Endothelial cell of umbilical vein (primary cell): ENCODE data around the gene PIK3CB. TPM values are rescaled to one million over a fixed set of nuclear protein-coding genes. Genes with fewer than 3 reads are reported as not detected.

Experiments
- BruUV-seq: library from RNA; stranded (reverse); fragments of 400-500 nt; replicated peaks from 2 replicates; lab custom pipeline; 2021; lab: Mats Ljungman, UMichigan
- CTCF ChIA-PET: fragments of 300-600, 350-600 bp; sonication (Branson Sonifier 250); formaldehyde crosslinking; loops from one replicate; lab custom pipeline; 2021; ENCODE audit warnings: antibody characterized with exemption, inconsistent platforms; lab: Charles Lee
- POLR2A ChIA-PET: fragments of 300-600, 350-600 bp; sonication (Branson Sonifier 250); formaldehyde crosslinking; loops from one replicate; lab custom pipeline; 2021; ENCODE audit warnings: antibody characterized with exemption, inconsistent platforms; lab: Charles Lee
- DNase-seq: peaks from one replicate; pipeline ENCODE4 v3.0.0-alpha.2; 2011; ENCODE audit warnings: low read depth, low spot score
- FAIRE-seq: peaks from 2 replicates; lab custom pipeline; 2011; peaks lifted over from hg19 to GRCh38; lab: Jason Lieb, UNC
- H2AFZ ChIP-seq: 2 replicates; pipeline ENCODE4 v1.6.0; 2012; ENCODE audit warnings: low read depth, low read length, control low read depth, inconsistent platforms
- H3K27ac ChIP-seq: 2 replicates; pipeline ENCODE4 v1.5.1; 2011; ENCODE audit warnings: low read depth, mild to moderate bottlenecking, control low read depth, low read length, moderate library complexity; ENCODE audit not compliant: insufficient read depth
- H3K27me3 ChIP-seq, 2 experiments: 2 replicates each; pipeline versions ENCODE4 v1.6.0 to v1.6.1; 2011; ENCODE audit warnings: low read length in 2 of 2, mixed read lengths in 1 of 2; ENCODE audit not compliant: control insufficient read depth in 2 of 2, insufficient read depth in 2 of 2
- H3K36me3 ChIP-seq, 2 experiments: 2 replicates in 1 of 2; 3 replicates in 1 of 2; pipeline ENCODE4 v1.5.1; 2011; ENCODE audit warnings: low read length in 2 of 2, mild to moderate bottlenecking in 1 of 2, moderate library complexity in 1 of 2; ENCODE audit not compliant: control insufficient read depth in 2 of 2, insufficient read depth in 2 of 2; ENCODE audit errors: extremely low read depth in 1 of 2
- H3K4me1 ChIP-seq: 3 replicates; pipeline ENCODE4 v1.5.1; 2011; ENCODE audit warnings: mild to moderate bottlenecking, low read length; ENCODE audit not compliant: control insufficient read depth, insufficient read depth; ENCODE audit errors: extremely low read depth
- H3K4me2 ChIP-seq: 2 replicates; pipeline ENCODE4 v1.6.1; 2011; ENCODE audit warnings: low read length, control low read depth, mixed read lengths; ENCODE audit not compliant: insufficient read depth
- H3K4me3 ChIP-seq, 3 experiments: fragments of 200-600 bp in 1 of 3; sonication (generic), shearing (Covaris generic) in 1 of 3; replicated peaks in 1 of 3; 2 replicates each; pipeline ENCODE4 v1.5.1; 2011 to 2016; ENCODE audit warnings: control low read depth in 3 of 3, low read length in 3 of 3, mild to moderate bottlenecking in 2 of 3, inconsistent platforms in 1 of 3, low read depth in 1 of 3, moderate library complexity in 1 of 3; ENCODE audit not compliant: insufficient read depth in 1 of 3
- H3K79me2 ChIP-seq: 2 replicates; pipeline ENCODE4 v1.6.0; 2012; ENCODE audit warnings: low read length, inconsistent platforms; ENCODE audit not compliant: control insufficient read depth, insufficient read depth
- H3K9ac ChIP-seq: replicated peaks from 2 replicates; pipeline ENCODE3; 2011; ENCODE audit warnings: low read length, control low read depth; ENCODE audit not compliant: insufficient read depth; ENCODE audit errors: extremely low read depth
- H3K9me1 ChIP-seq: replicated peaks from 3 replicates; pipeline ENCODE4 v1.6.0; 2011; ENCODE audit warnings: mild to moderate bottlenecking, low read length; ENCODE audit not compliant: control insufficient read depth, insufficient read depth; ENCODE audit errors: extremely low read depth
- H3K9me3 ChIP-seq: replicated peaks from 2 replicates; pipeline ENCODE4 v1.5.1; 2012; ENCODE audit warnings: low read length, inconsistent platforms; ENCODE audit not compliant: control insufficient read depth, insufficient read depth
- H4K20me1 ChIP-seq: replicated peaks from 2 replicates; pipeline ENCODE3; 2011; ENCODE audit warnings: mild to moderate bottlenecking, low read length; ENCODE audit not compliant: control insufficient read depth, insufficient read depth; ENCODE audit errors: extremely low read depth
- EZH2 ChIP-seq: IDR thresholded peaks from 2 replicates; pipeline ENCODE4 v1.6.1; 2012; ENCODE audit warnings: borderline replicate concordance, low read depth, mild to moderate bottlenecking, moderate library complexity, low read length, inconsistent platforms; ENCODE audit not compliant: severe bottlenecking
- FOS ChIP-seq: IDR thresholded peaks from 2 replicates; pipeline ENCODE4 v1.6.1; 2011; ENCODE audit warnings: mild to moderate bottlenecking, low read length, moderate library complexity, borderline replicate concordance; ENCODE audit not compliant: insufficient read depth
- GATA2 ChIP-seq: IDR thresholded peaks from 2 replicates; pipeline ENCODE4 v1.7.0; 2011; ENCODE audit warnings: low read depth, mild to moderate bottlenecking, moderate library complexity, mixed read lengths, low read length; ENCODE audit not compliant: insufficient read length, insufficient read depth
- JUN ChIP-seq: IDR thresholded peaks from 2 replicates; pipeline ENCODE4 v1.6.1; 2011; ENCODE audit warnings: borderline replicate concordance, low read depth; ENCODE audit not compliant: insufficient read length, insufficient read depth
- MYC ChIP-seq: IDR thresholded peaks from one replicate; pipeline ENCODE4 v1.6.1; 2011; ENCODE audit warnings: mild to moderate bottlenecking, low read depth, low read length
- POLR2A ChIP-seq: IDR thresholded peaks from 2 replicates; pipeline ENCODE4 v1.6.1; 2012; ENCODE audit warnings: low read depth, mild to moderate bottlenecking, control low read depth, low read length
- POLR2AphosphoS5 ChIP-seq: IDR thresholded peaks from 2 replicates; pipeline ENCODE4 v1.6.1; 2012; ENCODE audit warnings: low read depth, mild to moderate bottlenecking, control low read depth, low read length, moderate library complexity; ENCODE audit not compliant: insufficient read depth
- dilution Hi-C: fragments of 300-500 bp; cut with MboI; formaldehyde crosslinking; loops from one replicate; pipeline ENCODE4 v1.15.0; 2019; ENCODE audit warnings: low sequenced_read_pairs; ENCODE audit not compliant: extremely low pct_ligation_motif_present
- intact Hi-C: fragments of 100-400 bp; cut with micrococcal nuclease; formaldehyde crosslinking; loops from one replicate; pipeline ENCODE4 v1.10.0; 2022
- polyA plus RNA-seq, 4 experiments: library from polyadenylated mRNA; depleted of rRNA in 3 of 4; stranded (reverse) in 3 of 4; unstranded in 1 of 4; fragments of >200 nt; gene quantifications; 2 replicates each; pipeline versions ENCODE4 v1.2.1 to v1.2.3, GENCODE V29; 2011 to 2012; ENCODE audit warnings: missing spikeins in 1 of 4
- total RNA-seq: library from RNA; stranded (reverse); gene quantifications from 2 replicates; pipeline ENCODE4 v1.2.3, GENCODE V29; 2021
- TF ChIP-seq, protein P1 (sequence below): IDR thresholded peaks from 2 replicates; pipeline ENCODE4 v1.6.1; 2011; ENCODE audit not compliant: insufficient read depth, insufficient read length
- TF ChIP-seq, protein P2 (sequence below), 2 donors: IDR thresholded peaks; 1 replicate in 1 of 2; 2 replicates in 1 of 2; pipeline ENCODE4 v1.5.1; 2011; ENCODE audit warnings: low read length in 2 of 2, mild to moderate bottlenecking in 2 of 2, moderate library complexity in 2 of 2, control low read depth in 1 of 2, inconsistent platforms in 1 of 2, low read depth in 1 of 2; ENCODE audit not compliant: insufficient read depth in 1 of 2; ENCODE audit errors: extremely low read depth in 1 of 2

PIK3CB gene
- total and polyA plus RNA-seq, 2 donors (not counting 3 experiments of a cell fraction or from before 2014, with no cell fraction given) = 9.0 to 29.8 TPM

DNA sequence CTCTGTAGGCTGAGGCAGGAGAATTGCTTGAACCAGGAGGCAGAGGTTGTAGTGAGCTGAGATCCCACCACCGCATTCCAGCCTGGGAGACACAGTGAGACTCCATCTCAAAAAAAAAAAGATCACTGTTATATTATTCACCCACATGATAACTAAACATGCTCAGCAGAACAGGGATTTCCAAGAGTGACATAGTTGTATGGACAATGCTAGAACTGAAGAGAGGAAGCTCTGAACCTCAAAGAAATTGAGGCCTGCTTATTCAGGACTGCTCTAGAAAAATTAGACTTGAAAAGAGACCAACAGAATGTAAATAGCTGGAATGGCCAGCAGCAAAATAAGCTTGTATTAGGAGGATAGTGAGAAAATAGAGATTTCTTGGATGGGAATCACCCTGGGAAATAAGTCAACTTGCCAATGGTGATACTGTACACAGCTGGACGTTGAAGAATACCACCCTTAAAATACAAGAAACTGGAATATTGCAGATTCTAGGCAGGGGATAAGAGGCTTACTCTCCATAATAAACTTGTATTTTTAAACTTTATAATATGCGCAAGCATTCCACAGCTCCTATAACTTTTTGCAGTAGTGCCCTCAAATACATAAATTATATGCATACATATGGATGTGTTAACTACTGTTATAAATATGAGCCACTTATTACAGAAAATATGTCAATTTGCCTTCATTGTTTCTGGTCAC, 28.2 kb downstream of the PIK3CB start:
- no peak for DNase-seq
- Histone ChIP-seq H3K4me3 (no peak overlapping the region), H3K9me3 (no peaks in the 10 kb centered on the region), H3K9ac (no peak overlapping the region), H3K4me2 (no peak overlapping the region), H3K27ac (no peak overlapping the region), H2AFZ (no peak overlapping the region), H3K9me1 (no peaks in the 10 kb centered on the region), H3K27me3 (no peaks in the 10 kb centered on the region), H3K4me1 (no peaks in the 10 kb centered on the region), H3K36me3 (peaks cover 0 to 2% of the 10 kb centered on the region in 2 experiments), H4K20me1 (peaks cover 4% of the 10 kb centered on the region), H3K79me2 (peaks cover 28% of the 10 kb centered on the region)
- intact Hi-C loops = no loop called here
- TF ChIP-seq GATA2 (no peak), FOS (no peak), POLR2AphosphoS5 (no peak), POLR2A (no peak)
- TF ChIP-seq, protein P1, sequence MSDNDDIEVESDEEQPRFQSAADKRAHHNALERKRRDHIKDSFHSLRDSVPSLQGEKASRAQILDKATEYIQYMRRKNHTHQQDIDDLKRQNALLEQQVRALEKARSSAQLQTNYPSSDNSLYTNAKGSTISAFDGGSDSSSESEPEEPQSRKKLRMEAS = no peak
- dilution Hi-C loops = no loop called here
- ChIA-PET CTCF (interaction anchor here (0.9 to 1.5 kb wide), 3 partner anchors 12 to 109 kb away, joined by 3 to 5 read pairs (median 5); no protein-coding TSS in a partner anchor), POLR2A (no interaction called here)
- FAIRE-seq = no peak
- no TSS peak for BruUV-seq

DNA sequence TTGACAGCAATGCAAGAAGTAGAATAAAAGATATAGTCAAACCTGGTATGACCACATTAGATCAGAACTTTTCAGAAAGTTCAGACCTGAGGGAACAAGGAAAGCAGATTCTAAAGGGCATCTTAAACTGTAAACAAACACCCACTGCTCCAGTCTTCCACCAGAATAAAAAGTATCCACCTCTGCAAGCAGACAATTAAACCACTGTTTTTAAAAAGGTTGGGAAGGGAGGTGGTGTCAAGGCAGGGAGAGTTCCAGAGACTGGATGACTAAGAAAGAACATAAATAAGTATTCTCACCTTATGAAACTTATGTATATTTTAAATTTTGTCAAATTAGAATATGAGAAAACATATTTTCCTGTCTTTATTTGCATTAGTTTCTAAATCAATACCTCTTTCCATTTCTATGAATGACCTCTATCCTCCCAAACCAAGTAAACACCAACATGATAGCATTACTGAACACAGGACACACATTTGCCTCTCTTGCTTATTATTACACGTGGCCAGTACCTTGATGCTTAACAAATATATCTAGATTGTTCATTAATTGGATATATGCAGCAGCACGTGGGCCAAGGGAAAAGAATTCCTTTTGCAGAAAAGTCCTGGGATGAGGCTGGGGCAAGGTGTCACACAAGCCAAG, 31.6 kb downstream of the PIK3CB start:
- ChIA-PET CTCF (interaction anchor here (1.1 to 1.4 kb wide), 2 partner anchors 112 to 113 kb away, joined by 4 to 6 read pairs; no protein-coding TSS in a partner anchor), POLR2A (no interaction called here)
- TF ChIP-seq EZH2 = no peak
- no peak for TF ChIP-seq MYC
- no peak for TF ChIP-seq POLR2AphosphoS5
- TF ChIP-seq FOS = no peak
- TF ChIP-seq, protein P1 = no peak
- no peak for TF ChIP-seq POLR2A
- TF ChIP-seq, protein P2, sequence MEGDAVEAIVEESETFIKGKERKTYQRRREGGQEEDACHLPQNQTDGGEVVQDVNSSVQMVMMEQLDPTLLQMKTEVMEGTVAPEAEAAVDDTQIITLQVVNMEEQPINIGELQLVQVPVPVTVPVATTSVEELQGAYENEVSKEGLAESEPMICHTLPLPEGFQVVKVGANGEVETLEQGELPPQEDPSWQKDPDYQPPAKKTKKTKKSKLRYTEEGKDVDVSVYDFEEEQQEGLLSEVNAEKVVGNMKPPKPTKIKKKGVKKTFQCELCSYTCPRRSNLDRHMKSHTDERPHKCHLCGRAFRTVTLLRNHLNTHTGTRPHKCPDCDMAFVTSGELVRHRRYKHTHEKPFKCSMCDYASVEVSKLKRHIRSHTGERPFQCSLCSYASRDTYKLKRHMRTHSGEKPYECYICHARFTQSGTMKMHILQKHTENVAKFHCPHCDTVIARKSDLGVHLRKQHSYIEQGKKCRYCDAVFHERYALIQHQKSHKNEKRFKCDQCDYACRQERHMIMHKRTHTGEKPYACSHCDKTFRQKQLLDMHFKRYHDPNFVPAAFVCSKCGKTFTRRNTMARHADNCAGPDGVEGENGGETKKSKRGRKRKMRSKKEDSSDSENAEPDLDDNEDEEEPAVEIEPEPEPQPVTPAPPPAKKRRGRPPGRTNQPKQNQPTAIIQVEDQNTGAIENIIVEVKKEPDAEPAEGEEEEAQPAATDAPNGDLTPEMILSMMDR (IDR thresholded peaks at IDR 0.05; ENCODE audit: extremely low read depth in 1 of 2, insufficient read depth in 1 of 2, low read depth in 1 of 2, low read length in 2 of 2) = no peak
- no peak for TF ChIP-seq JUN
- no peak for TF ChIP-seq GATA2
- intact Hi-C loops = no loop called here
- Histone ChIP-seq H3K4me2 (no peak overlapping the region), H3K79me2 (peaks cover 37% of the 10 kb centered on the region), H3K9ac (no peak overlapping the region), H2AFZ (no peak overlapping the region), H3K27me3 (no peaks in the 10 kb centered on the region), H3K27ac (no peak overlapping the region), H3K9me3 (no peaks in the 10 kb centered on the region), H3K4me1 (no peaks in the 10 kb centered on the region), H3K9me1 (no peaks in the 10 kb centered on the region), H3K36me3 (peaks cover 0 to 2% of the 10 kb centered on the region in 2 experiments), H3K4me3 (no peak overlapping the region), H4K20me1 (peaks cover 4% of the 10 kb centered on the region)
- FAIRE-seq (no peak), DNase-seq (no peak)
- dilution Hi-C loops = no loop called here
- BruUV-seq = no TSS peak
